ENCODE measurements around the gene PCDHGB2.

DNA sequence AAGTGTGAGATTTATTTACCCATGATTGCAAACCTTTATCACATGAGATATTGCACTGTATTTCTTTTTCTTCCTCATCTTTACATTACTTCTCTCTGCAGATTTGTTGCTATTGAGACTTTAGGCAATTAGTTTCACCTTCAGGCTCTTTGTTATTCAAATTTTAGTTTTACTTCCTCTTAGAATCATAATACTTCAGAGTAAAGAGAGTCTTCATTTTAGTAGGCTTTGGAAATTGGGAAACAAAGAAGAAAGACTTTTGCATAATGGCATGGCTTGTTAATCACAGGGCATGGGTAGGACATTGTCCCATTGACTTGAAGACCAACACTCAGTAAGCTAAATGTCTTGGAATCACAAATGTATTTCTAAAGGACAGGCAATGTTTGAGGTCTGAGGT is 2.9 kb downstream of the PCDHGB2 start:
- no peak for TF ChIP-seq EZH2 (IDR thresholded peaks at IDR 0.05; ENCODE audit: low read length)
- TF ChIP-seq, protein P1, sequence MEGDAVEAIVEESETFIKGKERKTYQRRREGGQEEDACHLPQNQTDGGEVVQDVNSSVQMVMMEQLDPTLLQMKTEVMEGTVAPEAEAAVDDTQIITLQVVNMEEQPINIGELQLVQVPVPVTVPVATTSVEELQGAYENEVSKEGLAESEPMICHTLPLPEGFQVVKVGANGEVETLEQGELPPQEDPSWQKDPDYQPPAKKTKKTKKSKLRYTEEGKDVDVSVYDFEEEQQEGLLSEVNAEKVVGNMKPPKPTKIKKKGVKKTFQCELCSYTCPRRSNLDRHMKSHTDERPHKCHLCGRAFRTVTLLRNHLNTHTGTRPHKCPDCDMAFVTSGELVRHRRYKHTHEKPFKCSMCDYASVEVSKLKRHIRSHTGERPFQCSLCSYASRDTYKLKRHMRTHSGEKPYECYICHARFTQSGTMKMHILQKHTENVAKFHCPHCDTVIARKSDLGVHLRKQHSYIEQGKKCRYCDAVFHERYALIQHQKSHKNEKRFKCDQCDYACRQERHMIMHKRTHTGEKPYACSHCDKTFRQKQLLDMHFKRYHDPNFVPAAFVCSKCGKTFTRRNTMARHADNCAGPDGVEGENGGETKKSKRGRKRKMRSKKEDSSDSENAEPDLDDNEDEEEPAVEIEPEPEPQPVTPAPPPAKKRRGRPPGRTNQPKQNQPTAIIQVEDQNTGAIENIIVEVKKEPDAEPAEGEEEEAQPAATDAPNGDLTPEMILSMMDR (optimal IDR thresholded peaks at IDR 0.05 in 1 of 3, IDR thresholded peaks at IDR 0.05 in 1 of 3, conservative IDR thresholded peaks at IDR 0.05 in 1 of 3; ENCODE audit: extremely low read depth in 1 of 3, insufficient read depth in 2 of 3, low read length in 3 of 3), result no peak
